GM12878 (cell line): ENCODE measurements around the gene CD48. TPM values are rescaled to one million over a fixed set of nuclear protein-coding genes. Genes with fewer than 3 reads are reported as not detected.

ENCODE experiments used
- ATAC-seq: fragments of 200-7000 bp; cut with Tn5 transposase; 3 replicates; pipeline ENCODE4 v1.9.1; 2020; ENCODE audit warnings: mild to moderate bottlenecking, moderate library complexity
- BruUV-seq: library from RNA; stranded (reverse); fragments of 400-500 nt; replicated peaks from 2 replicates; lab custom pipeline; 2021; lab: Mats Ljungman, UMichigan
- CTCF ChIA-PET: fragments of 300-600 bp; sonication (Branson Sonifier 250); formaldehyde crosslinking; extraction: SDS; loops from one replicate; lab custom pipeline; 2021; ENCODE audit warnings: inconsistent platforms; lab: Yijun Ruan, JAX
- POLR2A ChIA-PET: fragments of 350-600 bp; formaldehyde crosslinking; extraction: SDS; loops from one replicate; lab custom pipeline; 2021; ENCODE audit warnings: inconsistent platforms; lab: Charles Lee
- RAD21 ChIA-PET: fragments of 300-600 bp; sonication (Branson Sonifier 250); formaldehyde crosslinking; loops from one replicate; lab custom pipeline; 2023; ENCODE audit warnings: antibody characterized with exemption; ENCODE audit not compliant: unreplicated experiment; lab: Charles Lee
- SMC1A ChIA-PET: fragments of 300-600 bp; sonication (Branson Sonifier 250); formaldehyde crosslinking; loops from one replicate; lab custom pipeline; 2023; ENCODE audit not compliant: unreplicated experiment, uncharacterized antibody; lab: Charles Lee
- DNase-seq: peaks from one replicate; pipeline ENCODE4 v3.0.0-alpha.2; 2011; ENCODE audit warnings: low read depth, low spot score
- FAIRE-seq: peaks from 3 replicates; lab custom pipeline; 2011; peaks lifted over from hg19 to GRCh38; lab: Jason Lieb, UNC
- H2AFZ ChIP-seq: 2 replicates; pipeline ENCODE4 v1.6.0; 2011; ENCODE audit warnings: low read depth, low read length, control low read depth; ENCODE audit not compliant: control insufficient read depth
- H3K27ac ChIP-seq: 2 replicates; pipeline ENCODE4 v1.5.1; 2011; ENCODE audit warnings: control low read depth; ENCODE audit not compliant: control insufficient read depth, insufficient read depth
- H3K27me3 ChIP-seq, 2 experiments: replicated peaks in 1 of 2; 2 replicates each; pipeline versions ENCODE4 v1.6.0 to v1.6.1; 2011; ENCODE audit warnings: low read length in 1 of 2; ENCODE audit not compliant: control insufficient read depth in 2 of 2, insufficient read depth in 2 of 2
- H3K36me3 ChIP-seq, 2 experiments: 2 replicates each; pipeline ENCODE4 v1.5.1; 2011; ENCODE audit warnings: low read length in 1 of 2; ENCODE audit not compliant: control insufficient read depth in 2 of 2, insufficient read depth in 2 of 2
- H3K4me1 ChIP-seq: 2 replicates; pipeline ENCODE4 v1.6.1; 2011; ENCODE audit warnings: mild to moderate bottlenecking, low read length, moderate library complexity, mixed read lengths; ENCODE audit not compliant: control insufficient read depth, insufficient read depth
- H3K4me2 ChIP-seq: 2 replicates; pipeline ENCODE4 v1.6.0; 2011; ENCODE audit warnings: control low read depth; ENCODE audit not compliant: control insufficient read depth, insufficient read depth
- H3K4me3 ChIP-seq: fragments of 200-600 bp; sonication (generic); 2 replicates; pipeline ENCODE4 v1.5.1; 2016
- H3K79me2 ChIP-seq: 2 replicates; pipeline ENCODE4 v1.6.0; 2011; ENCODE audit warnings: low read length; ENCODE audit not compliant: control insufficient read depth, insufficient read depth
- H3K9ac ChIP-seq: 2 replicates; pipeline ENCODE4 v1.8.0; 2011; ENCODE audit warnings: low read length, control low read depth, mixed read lengths; ENCODE audit not compliant: control insufficient read depth, insufficient read depth
- H3K9me3 ChIP-seq: replicated peaks from 3 replicates; pipeline ENCODE4 v1.5.1; 2011; ENCODE audit warnings: mild to moderate bottlenecking, low read length; ENCODE audit not compliant: control insufficient read depth, insufficient read depth
- H4K20me1 ChIP-seq: 2 replicates; pipeline ENCODE4 v1.6.0; 2011; ENCODE audit not compliant: control insufficient read depth, insufficient read depth
- BCL3 ChIP-seq: IDR thresholded peaks from 2 replicates; pipeline ENCODE4 v1.6.1; 2011; ENCODE audit warnings: borderline replicate concordance, low read depth, mild to moderate bottlenecking, moderate library complexity, low read length; ENCODE audit not compliant: insufficient read depth, poor library complexity, severe bottlenecking
- CBFB ChIP-seq: IDR thresholded peaks from 2 replicates; pipeline ENCODE4 v1.6.1; 2016; ENCODE audit warnings: antibody characterized with exemption, low read depth
- CBX3 ChIP-seq: fragments of 200-600 bp; sonication (generic); IDR thresholded peaks from 2 replicates; pipeline ENCODE4 v1.6.1; 2016; ENCODE audit warnings: low read depth, borderline replicate concordance
- CTCF ChIP-seq, 3 experiments: IDR thresholded peaks in 2 of 3; conservative IDR thresholded peaks in 1 of 3; 2 replicates each; pipeline ENCODE4 v1.5.1; 2011; ENCODE audit warnings: low read depth in 3 of 3, low read length in 3 of 3, mild to moderate bottlenecking in 3 of 3, control low read depth in 2 of 3, moderate library complexity in 2 of 3, inconsistent platforms in 1 of 3, mixed read lengths in 1 of 3; ENCODE audit not compliant: control insufficient read depth in 2 of 3, insufficient read depth in 1 of 3; ENCODE audit errors: extremely low read depth in 1 of 3
- HDGF ChIP-seq: fragments of 450-650 bp; IDR thresholded peaks from 2 replicates; pipeline ENCODE4 v1.6.1; 2016; ENCODE audit warnings: antibody characterized with exemption
- IKZF2 ChIP-seq, 2 experiments: fragments of 450-650 bp; IDR thresholded peaks; 2 replicates each; pipeline ENCODE4 v1.6.1; 2017; ENCODE audit warnings: mild to moderate bottlenecking in 2 of 2, moderate library complexity in 2 of 2
- NR2F1 ChIP-seq: fragments of 450-650 bp; conservative IDR thresholded peaks from 2 replicates; pipeline ENCODE4 v1.6.1; 2017; ENCODE audit warnings: mild to moderate bottlenecking
- RFX5 ChIP-seq: IDR thresholded peaks from 2 replicates; pipeline ENCODE4 v1.6.1; 2011; ENCODE audit warnings: low read depth, low read length, improper control_type of control experiment
- SIN3A ChIP-seq: IDR thresholded peaks from 2 replicates; pipeline ENCODE4 v1.6.1; 2012; ENCODE audit warnings: low read depth, low read length, improper control_type of control experiment
- SRF ChIP-seq, 2 experiments: IDR thresholded peaks; 2 replicates each; pipeline ENCODE4 v1.6.1; 2011; ENCODE audit warnings: low read depth in 2 of 2, low read length in 2 of 2, mild to moderate bottlenecking in 1 of 2, moderate library complexity in 1 of 2
- TAF1 ChIP-seq: IDR thresholded peaks from 2 replicates; pipeline ENCODE4 v1.6.1; 2011; ENCODE audit warnings: mild to moderate bottlenecking, low read depth, low read length, borderline replicate concordance
- YBX1 ChIP-seq: fragments of 450-650 bp; IDR thresholded peaks from 2 replicates; pipeline ENCODE4 v1.6.1; 2016; ENCODE audit warnings: antibody characterized with exemption
- ZBTB11 ChIP-seq: fragments of 450-650 bp; formaldehyde crosslinking; IDR thresholded peaks from 2 replicates; pipeline ENCODE4 v1.5.0; 2022; ENCODE audit warnings: mild to moderate bottlenecking, missing genetic modification characterization
- ZZZ3 ChIP-seq: IDR thresholded peaks from 2 replicates; pipeline ENCODE4 v1.6.1; 2011; ENCODE audit warnings: low read depth; ENCODE audit not compliant: control insufficient read depth, insufficient read length
- WGBS: methylation state at CpG from one replicate; pipeline ENCODE4 v1.1.6; 2016; ENCODE audit warnings: low lambda C conversion rate; ENCODE audit not compliant: insufficient replicate concordance, insufficient coverage; ENCODE audit errors: missing lambda C conversion rate; 5-methylcytosine and 5-hydroxymethylcytosine counted together
- in situ Hi-C: fragments of 300-500 bp; cut with MboI; formaldehyde crosslinking; loops from 9 replicates; pipeline ENCODE4 v1.14.3; 2018; ENCODE audit warnings: mixed read lengths
- intact Hi-C: fragments of 100-400 bp; cut with micrococcal nuclease; formaldehyde crosslinking; loops from one replicate; pipeline ENCODE4 v1.14.2; 2022; ENCODE audit not compliant: unreplicated experiment
- polyA plus RNA-seq, 11 experiments: library from polyadenylated mRNA; depleted of rRNA in 4 of 11; unstranded in 6 of 11; stranded (reverse) in 5 of 11; fragments of >200 nt; fragmentation: Nextera tagmentation in 4 of 11; fragmentation: Illumina TruSeq in 1 of 11; extraction: Ambion mirVana in 4 of 11; extraction: Trizol in 1 of 11; gene quantifications; 1 replicate in 1 of 11; 2 replicates in 10 of 11; pipeline versions ENCODE4 v1.2.1 to v1.2.3, GENCODE V29; 2011 to 2016; ENCODE audit warnings: inconsistent platforms in 2 of 11, missing spikeins in 2 of 11, low read depth in 1 of 11
- total RNA-seq, 4 experiments: library from RNA; depleted of rRNA in 3 of 4; stranded (reverse); fragments of >200 nt in 3 of 4; fragmentation: Illumina TruSeq in 1 of 4; extraction: Trizol in 1 of 4; gene quantifications; 2 replicates each; pipeline versions ENCODE4 v1.2.1 to v1.2.3, GENCODE V29; 2013 to 2021

The CD48 gene
- total and polyA plus RNA-seq, 10 of the 15 experiments (the other 5 are each of a cell fraction or from before 2014, with no cell fraction given), result 302 to 1,315 (median 430) TPM

- TF ChIP-seq ZZZ3 (no peak), NR2F1 (peak; percentile 45)
Observed at GRCh38 chr1:160741612-160742348, 30.2 kb upstream of the CD48 start (continued).

GRCh38 chr1:160741092-160741501, 29.5 kb upstream of the CD48 start:
- RAD21 ChIA-PET, result interaction anchor here (1.0 to 8.3 kb wide), 15 partner anchors 13 to 121 kb away, joined by 3 to 151 read pairs (median 7); partner anchors contain the start of genes CD244, CD48 and LY9
- peak overlapping the region; percentile 99 for H3K4me3 ChIP-seq
- peak overlapping the region; percentile 63 for H3K9ac ChIP-seq
- peak overlapping the region; percentile 78 for H3K27ac ChIP-seq
- intact Hi-C loops, result loop anchor here (1.0 kb wide), 1 partner anchor 30 kb away; the partner anchor contains the start of gene CD48
- no peak overlapping the region for H2AFZ ChIP-seq
- in situ Hi-C loops, result no loop called here
- POLR2A ChIA-PET, result interaction anchor here (0.7 to 8.3 kb wide), 13 partner anchors 11 to 121 kb away, joined by 3 to 65 read pairs (median 10); partner anchors contain the start of genes CD244, CD48 and SLAMF1
- no peak for DNase-seq
- ATAC-seq, result peak; percentile 26
- no peaks in the 10 kb centered on the region for H3K27me3 ChIP-seq
- no peak for FAIRE-seq
- peaks cover 0 to 2% of the 10 kb centered on the region in 2 experiments; a peak in 3 of 4 replicates for H3K36me3 ChIP-seq
- 17% methylated on average over 4 of the region's 4 CpGs for WGBS
- SMC1A ChIA-PET, result interaction anchor here (0.5 to 15.1 kb wide), 11 partner anchors 15 to 304 kb away, joined by 3 to 447 read pairs (median 5); partner anchors contain the start of gene CD48
- peaks cover 44% of the 10 kb centered on the region for H3K4me1 ChIP-seq
- CTCF ChIA-PET, result interaction anchor here (0.9 to 13.0 kb wide), 19 partner anchors 8 to 213 kb away, joined by 3 to 234 read pairs (median 4); partner anchors contain the start of gene ITLN2
- peaks cover 80% of the 10 kb centered on the region for H3K79me2 ChIP-seq
- H3K9me3 ChIP-seq, result peaks cover 8% of the 10 kb centered on the region; the same call in 2 of the 3 replicates
- H4K20me1 ChIP-seq, result no peaks in the 10 kb centered on the region
- peak overlapping the region; percentile 95 for H3K4me2 ChIP-seq
- BruUV-seq, result no TSS peak
- TF ChIP-seq HDGF, result 0 out of 2 replicates have a peak, but pooled peaks have one; percentile 70
- 0 out of 2 replicates have a peak, but pooled peaks have one; percentile 46 for TF ChIP-seq SIN3A
- TF ChIP-seq CTCF (IDR thresholded peaks at IDR 0.05 in 2 of 3, conservative IDR thresholded peaks at IDR 0.05 in 1 of 3; ENCODE audit: control insufficient read depth in 2 of 3, extremely low read depth in 1 of 3, insufficient read depth in 1 of 3, low read depth in 3 of 3, low read length in 3 of 3), result 0 out of 6 replicates have a peak, but pooled peaks of 1 of the 3 experiments have one; percentile 2
- peak; percentile 26; the same call in 1 of the 2 replicates for TF ChIP-seq TAF1
- no peak for TF ChIP-seq YBX1
- TF ChIP-seq ZBTB11, result no peak
- TF ChIP-seq SRF (IDR thresholded peaks at IDR 0.05; ENCODE audit: low read depth in 2 of 2, low read length in 2 of 2), result no peak
- no peak for TF ChIP-seq RFX5
- TF ChIP-seq CBFB, result no peak; the same call in 1 of the 2 replicates
- no peak for TF ChIP-seq BCL3
- peak in 1 of 2 experiments; percentile 35; a peak in 1 of 4 replicates for TF ChIP-seq IKZF2 (IDR thresholded peaks at IDR 0.05)
- no peak for TF ChIP-seq CBX3
